A673 (cell line): ENCODE measurements around the gene SDHB. TPM values are rescaled to one million over a fixed set of nuclear protein-coding genes. Genes with fewer than 3 reads are reported as not detected.

Source experiments
- BruUV-seq: library from RNA; stranded (reverse); fragments of 400-500 nt; replicated peaks from 2 replicates; lab custom pipeline; 2021; lab: Mats Ljungman, UMichigan
- CTCF ChIA-PET: fragments of 300-600 bp; sonication (Branson Sonifier 250); formaldehyde crosslinking; loops from one replicate; lab custom pipeline; 2022; ENCODE audit warnings: antibody characterized with exemption; lab: Charles Lee
- POLR2A ChIA-PET: fragments of 300-600 bp; sonication (Branson Sonifier 250); formaldehyde crosslinking; loops from one replicate; lab custom pipeline; 2022; ENCODE audit warnings: antibody characterized with exemption; ENCODE audit not compliant: low non-redundant PET; lab: Charles Lee
- DNase-seq: peaks from one replicate; pipeline ENCODE4 v3.0.0-alpha.2; 2015; ENCODE audit warnings: low spot score
- H3K27ac ChIP-seq: fragments of 200-600 bp; sonication (generic); 2 replicates; pipeline ENCODE4 v1.5.1; 2016; ENCODE audit warnings: mixed run types, low read depth, mild to moderate bottlenecking, mixed read lengths, antibody characterized with exemption, low read length; ENCODE audit not compliant: poor library complexity, severe bottlenecking
- H3K27me3 ChIP-seq: fragments of 200-600 bp; sonication (generic); replicated peaks from 2 replicates; pipeline ENCODE4 v1.6.1; 2017; ENCODE audit warnings: mixed run types, low read depth, mild to moderate bottlenecking, mixed read lengths, antibody characterized with exemption, low read length; ENCODE audit not compliant: insufficient read depth, poor library complexity
- H3K36me3 ChIP-seq: fragments of 200-600 bp; sonication (generic); 2 replicates; pipeline ENCODE4 v1.6.1; 2016; ENCODE audit warnings: mixed run types, mild to moderate bottlenecking, mixed read lengths, antibody characterized with exemption, low read length; ENCODE audit not compliant: insufficient read depth, poor library complexity, severe bottlenecking
- H3K4me1 ChIP-seq: fragments of 200-600 bp; sonication (generic); 2 replicates; pipeline ENCODE4 v1.6.1; 2017; ENCODE audit warnings: mixed run types, mild to moderate bottlenecking, mixed read lengths, antibody characterized with exemption, low read length; ENCODE audit not compliant: insufficient read depth, poor library complexity, severe bottlenecking
- H3K4me3 ChIP-seq: fragments of 200-600 bp; sonication (generic); 2 replicates; pipeline ENCODE4 v1.5.1; 2016; ENCODE audit warnings: low read depth, mixed run types, mild to moderate bottlenecking, mixed read lengths, low read length; ENCODE audit not compliant: poor library complexity, severe bottlenecking
- H3K9me3 ChIP-seq: fragments of 200-600 bp; sonication (generic); 2 replicates; pipeline ENCODE4 v1.6.1; 2016; ENCODE audit warnings: mixed run types, low read depth, mild to moderate bottlenecking, mixed read lengths, antibody characterized with exemption, low read length; ENCODE audit not compliant: poor library complexity, severe bottlenecking
- EZH2 ChIP-seq: fragments of 200-600 bp; sonication (generic); IDR thresholded peaks from 2 replicates; pipeline ENCODE4 v1.6.1; 2017; ENCODE audit warnings: borderline replicate concordance, low read depth, mild to moderate bottlenecking, mixed read lengths, antibody characterized with exemption, low read length; ENCODE audit not compliant: poor library complexity, severe bottlenecking
- intact Hi-C: fragments of 100-400 bp; cut with micrococcal nuclease; formaldehyde crosslinking; loops from one replicate; pipeline ENCODE4 v1.10.0; 2022; ENCODE audit not compliant: unreplicated experiment
- total RNA-seq: library from RNA; stranded (reverse); gene quantifications from 2 replicates; pipeline ENCODE4 v1.2.3, GENCODE V29; 2021
- TF ChIP-seq, protein P1 (sequence below): fragments of 300-800, 200-600 bp; sonication (generic); conservative IDR thresholded peaks from 2 replicates; pipeline ENCODE4 v1.5.1; 2017; ENCODE audit warnings: low read depth, mild to moderate bottlenecking, antibody characterized with exemption, low read length, moderate library complexity, mixed read lengths

The SDHB gene
- total RNA-seq, 1 experiment from 2014 or later, result 208 TPM

DNA sequence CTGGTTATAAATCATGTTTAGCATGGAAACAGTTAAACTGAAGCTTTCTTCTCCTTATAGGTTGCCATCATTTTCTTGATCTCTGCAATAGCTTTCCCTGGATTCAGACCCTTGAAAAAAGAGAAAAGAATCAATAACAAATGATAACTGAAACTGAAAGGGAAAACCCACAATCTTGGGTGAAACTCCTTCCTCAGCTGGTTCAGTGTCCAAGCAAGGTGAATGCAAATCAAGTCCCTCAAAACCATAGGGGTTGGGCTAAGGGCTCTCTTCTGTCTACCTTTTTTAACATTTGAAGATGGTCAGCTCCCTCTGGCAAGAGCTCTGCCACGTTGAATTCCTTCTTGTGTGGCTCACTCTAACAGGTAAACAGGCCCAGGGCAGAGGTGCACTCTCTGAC is 35.0 kb downstream of the SDHB start:
- Histone ChIP-seq H3K9me3 (no peaks in the 10 kb centered on the region), H3K4me3 (no peak overlapping the region), H3K27ac (no peak overlapping the region), H3K27me3 (no peaks in the 10 kb centered on the region), H3K4me1 (no peaks in the 10 kb centered on the region), H3K36me3 (peaks cover 56% of the 10 kb centered on the region)
- CTCF ChIA-PET, result no interaction called here
- TF ChIP-seq EZH2, result no peak
- TF ChIP-seq, protein P1, sequence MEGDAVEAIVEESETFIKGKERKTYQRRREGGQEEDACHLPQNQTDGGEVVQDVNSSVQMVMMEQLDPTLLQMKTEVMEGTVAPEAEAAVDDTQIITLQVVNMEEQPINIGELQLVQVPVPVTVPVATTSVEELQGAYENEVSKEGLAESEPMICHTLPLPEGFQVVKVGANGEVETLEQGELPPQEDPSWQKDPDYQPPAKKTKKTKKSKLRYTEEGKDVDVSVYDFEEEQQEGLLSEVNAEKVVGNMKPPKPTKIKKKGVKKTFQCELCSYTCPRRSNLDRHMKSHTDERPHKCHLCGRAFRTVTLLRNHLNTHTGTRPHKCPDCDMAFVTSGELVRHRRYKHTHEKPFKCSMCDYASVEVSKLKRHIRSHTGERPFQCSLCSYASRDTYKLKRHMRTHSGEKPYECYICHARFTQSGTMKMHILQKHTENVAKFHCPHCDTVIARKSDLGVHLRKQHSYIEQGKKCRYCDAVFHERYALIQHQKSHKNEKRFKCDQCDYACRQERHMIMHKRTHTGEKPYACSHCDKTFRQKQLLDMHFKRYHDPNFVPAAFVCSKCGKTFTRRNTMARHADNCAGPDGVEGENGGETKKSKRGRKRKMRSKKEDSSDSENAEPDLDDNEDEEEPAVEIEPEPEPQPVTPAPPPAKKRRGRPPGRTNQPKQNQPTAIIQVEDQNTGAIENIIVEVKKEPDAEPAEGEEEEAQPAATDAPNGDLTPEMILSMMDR, result no peak
- POLR2A ChIA-PET, result no interaction called here
- BruUV-seq, result no TSS peak
- intact Hi-C loops, result no loop called here
- no peak for DNase-seq

DNA sequence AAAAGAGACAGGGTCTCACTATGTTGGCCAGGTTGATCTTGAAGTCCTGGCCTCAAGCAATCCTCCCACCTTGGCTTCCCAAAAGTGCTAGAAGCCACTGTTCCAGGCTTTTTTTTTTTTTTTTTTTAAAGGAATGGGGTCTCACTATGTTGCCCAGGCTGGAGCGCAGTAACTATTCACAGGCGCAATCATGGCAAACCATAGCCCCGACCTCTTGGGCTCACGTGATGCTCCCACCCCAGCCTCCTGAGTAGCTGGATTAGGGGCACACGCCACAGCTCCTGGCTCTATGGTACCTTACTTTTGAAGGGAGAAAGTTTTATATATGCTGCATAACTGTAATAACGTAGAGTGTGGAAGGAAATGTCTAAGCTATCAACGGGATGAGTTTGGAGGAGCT is 36.4 kb downstream of the SDHB start:
- ChIA-PET CTCF (no interaction called here), POLR2A (no interaction called here)
- H3K27ac ChIP-seq, result no peak overlapping the region
- H3K36me3 ChIP-seq, result peaks cover 42% of the 10 kb centered on the region
- H3K4me1 ChIP-seq, result no peaks in the 10 kb centered on the region
- no TSS peak for BruUV-seq
- TF ChIP-seq, protein P1, result no peak
- TF ChIP-seq EZH2, result no peak
- intact Hi-C loops, result no loop called here
- no peaks in the 10 kb centered on the region for H3K27me3 ChIP-seq
- no peak for DNase-seq
- no peak overlapping the region for H3K4me3 ChIP-seq
- H3K9me3 ChIP-seq, result no peaks in the 10 kb centered on the region

DNA sequence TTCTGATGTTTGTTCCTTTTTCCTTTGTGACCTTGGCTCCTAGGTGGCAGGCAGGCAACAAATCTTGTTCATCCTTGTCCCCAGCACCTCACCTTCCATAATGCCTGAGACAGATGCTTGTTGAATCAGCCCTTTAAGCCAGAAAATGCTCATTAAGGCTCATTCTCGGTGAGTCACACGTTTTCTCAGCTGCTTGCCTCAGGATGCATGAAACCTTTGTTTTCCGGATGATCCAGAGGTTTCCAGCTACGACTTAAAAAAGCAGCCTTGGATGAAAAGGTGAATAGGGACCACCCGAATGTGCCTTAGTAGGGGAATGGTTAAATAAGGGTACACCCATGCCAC is 37.5 kb downstream of the SDHB start:
- intact Hi-C loops, result no loop called here
- DNase-seq, result no peak
- Histone ChIP-seq H3K36me3 (peaks cover 32% of the 10 kb centered on the region), H3K4me3 (no peak overlapping the region), H3K27ac (no peak overlapping the region), H3K9me3 (no peaks in the 10 kb centered on the region), H3K27me3 (no peaks in the 10 kb centered on the region), H3K4me1 (peaks cover 5% of the 10 kb centered on the region)
- no TSS peak for BruUV-seq
- TF ChIP-seq, protein P1, result no peak
- TF ChIP-seq EZH2, result no peak
- ChIA-PET CTCF (no interaction called here), POLR2A (no interaction called here)
